Loucy (cell line): ENCODE results near the gene HLF.

Experiments used
- CTCF ChIP-seq: fragments of 200-600 bp; sonication (generic); conservative IDR thresholded peaks from 2 replicates; pipeline ENCODE4 v1.5.1; 2014; ENCODE audit warnings: mild to moderate bottlenecking, antibody characterized with exemption, low read length
- EZH2phosphoT487 ChIP-seq: fragments of 200-600 bp; IDR thresholded peaks from 2 replicates; pipeline ENCODE4 v1.6.1; 2018; ENCODE audit warnings: antibody characterized with exemption, mild to moderate bottlenecking, moderate library complexity, borderline replicate concordance

DNA sequence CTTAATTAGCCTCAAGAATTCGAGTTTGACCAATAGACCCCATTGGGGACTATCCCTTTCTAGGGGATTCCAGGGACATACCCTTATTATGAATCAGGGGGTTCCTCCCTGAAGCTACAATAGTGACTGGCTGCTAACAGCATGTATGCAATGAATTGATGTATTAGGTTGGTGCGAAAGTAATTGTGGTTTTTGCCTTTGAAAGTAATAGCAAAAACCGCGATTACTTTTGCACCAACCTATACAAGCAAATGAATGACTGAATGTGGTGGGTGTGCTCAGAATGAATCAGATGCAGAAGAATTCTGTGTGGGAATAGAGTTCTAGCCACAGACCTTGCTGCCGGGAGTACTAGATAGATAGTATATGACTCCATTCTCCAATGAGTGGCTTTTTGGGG, 76.7 kb downstream of the HLF start:
- TF ChIP-seq CTCF, result no peak
- TF ChIP-seq EZH2phosphoT487, result no peak
